HG02610 (cell line): Measurements from ENCODE around the gene NKAIN2.
"Not testable (repeated sequence)": the region's sequence is repeated elsewhere in the genome, so short reads cannot be mapped to it uniquely, and the experiment has no call there.

Experiments
- ATAC-seq: cut with Tn5 transposase; IDR thresholded peaks from one replicate; pipeline ENCODE4 v1.9.1; 2021; ENCODE audit warnings: mild to moderate bottlenecking, moderate library complexity; ENCODE audit not compliant: unreplicated experiment

The NKAIN2 gene

DNA sequence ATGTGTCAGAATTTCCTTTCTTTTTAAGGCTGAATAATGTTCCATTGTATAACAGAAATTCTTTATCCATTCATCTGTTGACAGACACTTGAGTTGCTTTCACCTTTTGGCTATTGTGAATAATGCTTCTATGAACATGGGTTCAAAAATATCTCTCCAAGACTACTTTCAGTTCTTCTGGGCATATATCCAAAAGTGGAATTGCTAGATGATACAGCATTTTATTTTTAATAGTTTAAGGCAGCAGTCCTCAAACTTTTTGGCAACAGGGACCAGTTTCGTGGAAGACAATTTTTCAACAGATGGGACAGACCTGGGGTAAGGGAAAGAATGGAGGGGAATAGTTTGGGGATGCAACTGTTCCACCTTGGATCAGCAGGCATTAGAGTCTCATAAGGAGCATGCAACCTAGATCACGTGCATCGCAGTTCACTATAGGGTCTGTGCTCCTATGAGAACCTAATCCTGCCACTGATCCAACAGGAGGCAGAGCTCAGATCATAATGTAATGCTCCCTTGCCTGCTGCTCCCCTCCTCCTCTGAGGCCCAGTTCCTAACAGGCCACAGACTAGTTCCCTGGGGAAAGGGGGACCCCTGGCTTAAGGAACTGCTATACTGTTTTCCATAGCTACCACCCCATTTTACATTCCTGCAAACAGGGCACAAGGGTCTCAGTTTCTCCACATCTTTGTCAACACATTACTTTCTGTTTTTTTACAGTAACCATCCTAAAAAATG, 918.6 kb downstream of the NKAIN2 start:
- no peak for ATAC-seq

DNA sequence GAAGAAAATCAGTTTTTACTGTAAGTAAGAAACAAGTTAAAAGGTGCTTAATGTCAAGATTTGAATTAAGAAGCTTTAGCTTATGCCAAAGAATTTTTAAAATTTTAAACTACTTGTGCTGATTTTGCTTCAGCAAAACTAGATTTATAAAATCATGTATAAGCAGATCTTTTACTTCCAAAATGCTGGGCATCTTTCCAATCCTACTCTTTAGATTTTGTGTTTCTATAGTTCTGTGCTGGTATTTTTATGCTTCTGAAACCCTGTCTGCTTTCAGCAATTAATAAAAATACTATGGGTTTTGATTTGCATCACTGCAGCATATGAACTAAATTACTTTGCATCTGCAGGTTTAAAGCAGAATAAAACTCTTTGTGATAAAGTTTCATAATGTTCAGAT, 920.0 kb downstream of the NKAIN2 start:
- ATAC-seq, result no peak

DNA sequence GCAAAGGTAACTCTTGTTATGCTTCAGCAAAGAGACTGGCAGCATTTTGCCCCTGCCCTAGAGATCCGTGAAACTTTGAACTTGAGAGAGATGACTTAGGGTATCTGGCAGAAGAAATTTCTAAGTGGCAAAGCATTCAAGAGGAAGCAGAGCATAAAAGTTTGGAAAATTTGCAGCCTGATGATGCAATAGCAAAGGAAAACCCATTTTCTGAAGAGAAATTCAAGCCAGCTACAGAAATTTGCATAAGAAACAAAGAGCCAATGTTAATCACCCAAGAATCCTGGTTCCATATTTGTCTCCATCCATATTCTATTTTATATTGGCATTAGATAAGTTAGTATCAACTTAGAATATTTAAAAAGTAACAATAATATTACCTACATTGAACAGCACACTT, 934.1 kb downstream of the NKAIN2 start:
- not testable (repeated sequence) for ATAC-seq

DNA sequence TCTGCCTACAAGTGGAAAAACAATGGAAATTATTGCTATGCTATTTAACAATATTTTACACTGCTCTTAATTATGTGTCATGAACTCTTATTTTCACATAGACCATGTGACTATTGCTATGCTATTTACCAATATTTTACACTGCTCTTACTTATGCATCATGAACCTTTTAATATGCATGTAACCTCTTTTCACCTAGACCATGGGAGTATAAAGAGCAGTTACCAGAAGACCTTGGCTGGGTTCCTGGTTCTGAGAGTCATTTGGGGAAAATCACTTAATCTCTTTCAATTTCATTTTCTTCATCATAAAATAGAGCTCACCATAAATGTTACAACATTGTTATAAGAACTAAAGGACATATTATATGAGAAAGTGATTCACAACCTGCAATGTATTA, 934.8 kb downstream of the NKAIN2 start:
- no peak for ATAC-seq

DNA sequence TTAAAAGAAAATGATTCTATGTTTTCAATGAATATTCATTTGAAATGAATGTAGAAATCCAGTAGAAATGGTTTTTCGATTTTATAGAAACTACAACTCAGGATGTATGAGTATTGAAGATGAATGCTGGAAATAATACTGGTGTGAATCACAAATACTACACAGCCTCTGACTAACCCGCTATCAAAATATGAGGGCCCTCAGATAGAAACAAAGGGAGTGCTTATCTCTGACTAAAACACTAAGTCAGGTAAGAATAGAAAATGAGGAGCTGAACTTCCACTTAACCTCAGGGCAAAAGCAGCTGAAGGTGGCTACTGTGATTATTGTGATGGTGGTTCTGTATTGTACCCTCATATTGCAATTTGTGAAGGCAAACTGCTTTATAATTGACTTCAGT, 937.7 kb downstream of the NKAIN2 start:
- ATAC-seq, result no peak

DNA sequence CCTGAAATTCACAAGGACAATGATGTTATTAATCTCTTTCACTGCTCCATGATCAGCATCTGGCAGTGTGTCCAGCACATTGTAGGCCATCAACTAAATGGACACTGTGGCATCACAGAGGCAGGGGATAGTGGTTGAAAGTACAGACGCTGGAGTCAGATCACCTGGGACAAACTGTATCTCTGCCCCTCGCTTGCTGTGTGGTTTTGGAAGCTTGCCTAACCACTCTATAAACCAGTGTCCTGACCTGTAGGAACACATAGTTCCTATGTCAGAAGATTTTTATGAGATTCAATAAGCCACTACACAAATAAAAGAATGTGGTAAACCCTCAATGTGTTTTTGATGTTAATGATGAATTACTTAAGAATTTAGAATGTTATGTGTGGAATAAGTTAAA, 939.3 kb downstream of the NKAIN2 start:
- no peak for ATAC-seq

DNA sequence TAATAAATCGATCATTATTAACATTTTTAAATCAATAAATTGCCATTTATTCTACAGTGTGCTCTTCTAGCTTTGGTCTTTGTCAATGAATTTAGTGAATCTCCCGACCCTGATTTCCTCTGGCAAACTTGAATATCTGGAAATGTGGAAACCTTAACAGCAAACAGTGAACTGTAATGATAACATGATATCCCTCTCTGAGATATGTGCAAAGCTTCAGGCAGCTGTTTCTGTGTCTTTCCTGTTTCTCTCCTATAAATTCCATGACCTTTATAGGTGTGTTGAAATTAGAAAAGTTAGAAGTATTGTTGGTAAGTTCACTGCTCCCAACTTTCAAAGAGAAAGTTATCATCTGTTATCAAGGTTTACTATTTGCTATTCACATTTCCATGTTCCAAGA, 939.8 kb downstream of the NKAIN2 start:
- no peak for ATAC-seq

DNA sequence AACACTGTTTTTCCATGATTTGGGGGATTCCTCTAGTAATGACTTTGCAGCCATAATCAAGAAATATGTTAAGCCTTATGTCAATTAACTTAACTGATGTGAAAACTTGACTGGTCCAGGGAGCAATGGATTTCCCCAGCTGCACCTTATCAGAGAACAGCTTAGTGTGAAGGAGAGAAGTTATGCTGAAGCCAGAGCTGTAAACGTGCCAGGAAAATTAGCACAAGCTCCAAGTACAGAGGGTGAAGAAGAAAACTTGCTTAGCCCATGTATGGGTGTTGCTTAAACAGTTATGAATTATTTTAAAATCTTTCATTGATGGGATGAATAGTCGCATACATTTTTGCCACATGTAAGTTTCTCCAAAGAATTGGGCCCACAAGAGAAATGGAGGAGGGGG, 943.7 kb downstream of the NKAIN2 start:
- ATAC-seq, result no peak

DNA sequence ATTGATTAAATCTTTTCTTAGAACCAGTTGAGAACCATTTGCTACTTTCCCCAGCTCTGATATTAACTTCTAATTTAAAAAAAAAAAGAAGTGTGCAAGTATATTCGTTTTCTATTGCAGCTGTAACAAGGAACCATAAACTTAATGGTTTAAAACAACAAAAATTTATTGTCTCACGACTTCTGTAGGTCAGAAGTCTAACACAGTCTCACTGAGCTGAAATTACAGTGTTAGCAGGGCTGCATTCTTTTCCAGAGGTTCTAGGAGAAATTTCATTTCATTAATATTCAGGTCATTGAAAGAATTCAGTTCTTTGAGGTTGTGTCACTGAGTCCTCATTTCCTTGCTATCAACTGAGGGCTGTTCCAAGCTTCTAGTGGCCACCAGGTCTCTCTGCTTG, 945.1 kb downstream of the NKAIN2 start:
- no peak for ATAC-seq

DNA sequence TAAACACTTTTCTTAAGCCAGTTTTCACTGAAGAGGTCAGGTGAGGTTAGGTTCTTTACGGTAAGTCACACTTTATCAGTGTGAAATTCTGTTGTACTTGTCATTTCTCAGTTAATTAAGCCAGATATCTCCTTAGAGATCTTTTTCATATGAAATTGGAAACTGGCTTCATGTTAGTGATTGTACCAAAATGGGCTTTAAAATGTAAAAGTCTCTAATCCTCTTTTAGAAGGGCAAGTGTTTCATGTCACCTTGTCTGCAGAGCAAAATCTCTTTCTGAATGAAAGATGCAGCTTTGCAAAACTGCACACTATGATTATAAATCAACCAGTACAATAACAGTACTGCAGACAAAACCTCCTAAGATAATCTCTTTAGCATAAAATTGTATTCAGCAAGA, 949.3 kb downstream of the NKAIN2 start:
- no peak for ATAC-seq

DNA sequence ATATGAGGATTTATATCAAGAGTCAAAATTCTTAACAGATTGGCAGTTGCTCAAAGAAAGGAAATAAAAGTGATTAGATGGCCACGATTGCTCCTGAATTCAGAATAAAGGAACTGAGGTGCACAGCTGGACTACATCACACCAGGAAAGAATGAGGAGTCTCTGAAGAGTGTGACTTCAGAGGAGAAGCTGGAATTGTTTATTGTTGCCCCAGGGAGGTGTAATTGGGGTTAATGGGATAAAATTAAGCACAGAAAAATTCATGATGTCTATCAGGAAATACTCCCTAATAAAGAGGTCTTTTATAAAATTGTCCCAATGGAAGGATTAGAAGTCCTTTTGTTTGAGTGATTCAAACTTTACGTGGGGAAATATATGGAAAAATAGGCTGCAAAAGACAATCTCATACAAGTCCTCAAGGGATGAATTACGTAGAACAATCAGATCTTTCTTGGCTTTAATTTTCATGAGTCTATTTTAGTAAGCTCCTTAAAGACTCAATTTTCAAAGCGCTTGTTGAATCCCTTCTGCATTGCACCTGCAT, 950.0 kb downstream of the NKAIN2 start:
- ATAC-seq, result no peak

DNA sequence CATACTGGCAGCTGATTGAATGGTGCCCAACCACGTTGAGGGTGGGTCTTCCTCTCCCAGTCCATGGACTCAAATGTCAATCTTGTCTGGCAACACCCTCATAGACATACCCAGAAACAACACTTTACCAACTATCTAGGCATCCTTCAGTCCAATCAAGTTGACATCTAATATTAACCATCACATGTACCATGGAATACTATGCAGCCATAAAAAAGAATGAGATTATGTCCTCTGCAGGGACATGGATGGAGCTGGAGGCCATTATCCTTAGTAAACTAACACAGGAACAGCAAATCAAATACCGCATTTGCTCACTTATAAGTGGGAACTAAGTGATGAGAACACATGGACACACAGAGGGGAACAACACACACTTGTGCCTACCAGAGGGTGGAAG, 951.7 kb downstream of the NKAIN2 start:
- ATAC-seq, result no peak

DNA sequence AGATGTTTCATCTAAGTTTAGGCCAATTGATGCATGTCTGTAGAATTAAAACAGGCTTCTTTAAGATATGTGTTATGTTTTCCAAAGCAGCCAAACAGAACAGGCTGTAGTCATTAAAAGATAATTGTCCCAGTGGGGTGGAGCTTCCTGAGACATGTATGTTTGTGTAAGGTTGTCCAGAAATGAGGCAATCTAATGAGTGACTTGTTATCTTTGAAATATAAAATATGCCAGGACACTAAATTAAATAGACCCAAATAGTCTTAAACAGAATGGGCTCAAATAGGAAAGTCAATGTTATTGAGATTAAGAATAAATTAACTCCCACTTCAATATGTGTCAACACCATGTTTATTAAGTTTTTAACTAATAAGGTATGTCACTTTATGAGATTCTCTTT, 953.9 kb downstream of the NKAIN2 start:
- no peak for ATAC-seq

DNA sequence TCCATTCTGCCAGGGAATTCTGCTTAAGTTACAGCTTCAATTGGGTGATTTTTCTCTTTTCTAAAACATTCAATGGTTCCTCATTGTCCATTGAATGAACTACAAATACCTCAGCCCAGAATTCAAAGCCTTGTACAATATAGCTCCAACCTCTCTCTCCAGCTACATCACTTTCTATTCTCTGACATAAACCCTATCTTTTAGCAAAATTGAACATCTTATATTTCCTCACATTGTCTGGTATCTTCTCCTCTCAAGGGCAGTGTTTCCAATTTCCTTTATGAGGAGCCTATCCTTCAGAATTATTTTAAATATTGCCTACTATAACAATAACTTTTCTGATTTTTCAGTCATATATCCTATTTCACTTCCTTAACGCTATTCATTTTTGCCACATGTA, 955.0 kb downstream of the NKAIN2 start:
- ATAC-seq, result no peak

DNA sequence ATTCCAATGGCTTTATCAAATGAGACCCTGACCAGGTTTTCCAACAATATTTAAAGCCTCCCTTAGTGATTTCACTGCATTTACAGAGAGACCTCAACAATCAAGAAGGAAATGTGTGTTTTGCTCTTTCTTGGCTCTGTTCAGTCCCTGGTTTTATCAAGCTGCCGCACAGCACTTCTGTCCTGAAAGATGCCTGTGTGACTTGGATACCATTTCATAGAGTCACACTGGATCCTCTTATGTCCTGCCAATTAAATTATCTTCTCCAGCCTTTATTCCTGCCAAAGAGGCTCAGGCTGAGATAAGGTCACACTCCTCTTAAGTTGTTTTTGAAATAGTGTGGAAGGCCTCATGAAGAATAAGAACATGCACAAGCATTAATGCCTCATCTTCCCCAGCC, 961.6 kb downstream of the NKAIN2 start:
- no peak for ATAC-seq

DNA sequence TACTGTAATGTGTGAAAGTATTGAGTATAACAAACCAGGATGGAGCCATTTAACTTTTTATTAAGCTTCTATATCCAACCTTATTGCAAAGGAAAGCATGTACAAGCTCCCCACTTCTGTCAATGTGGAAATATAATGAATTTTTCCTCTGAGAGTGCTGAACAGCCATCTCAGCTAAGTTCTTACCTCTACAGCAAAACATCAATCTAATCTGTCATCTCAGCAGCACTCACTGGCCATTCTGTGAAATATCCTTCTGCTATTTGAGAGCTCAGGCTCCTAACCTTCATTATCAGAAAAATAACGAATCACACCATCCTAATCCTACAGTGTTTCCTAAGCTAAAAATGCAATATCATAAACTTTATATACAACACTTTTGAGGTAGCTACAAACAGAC, 964.6 kb downstream of the NKAIN2 start:
- no peak for ATAC-seq

DNA sequence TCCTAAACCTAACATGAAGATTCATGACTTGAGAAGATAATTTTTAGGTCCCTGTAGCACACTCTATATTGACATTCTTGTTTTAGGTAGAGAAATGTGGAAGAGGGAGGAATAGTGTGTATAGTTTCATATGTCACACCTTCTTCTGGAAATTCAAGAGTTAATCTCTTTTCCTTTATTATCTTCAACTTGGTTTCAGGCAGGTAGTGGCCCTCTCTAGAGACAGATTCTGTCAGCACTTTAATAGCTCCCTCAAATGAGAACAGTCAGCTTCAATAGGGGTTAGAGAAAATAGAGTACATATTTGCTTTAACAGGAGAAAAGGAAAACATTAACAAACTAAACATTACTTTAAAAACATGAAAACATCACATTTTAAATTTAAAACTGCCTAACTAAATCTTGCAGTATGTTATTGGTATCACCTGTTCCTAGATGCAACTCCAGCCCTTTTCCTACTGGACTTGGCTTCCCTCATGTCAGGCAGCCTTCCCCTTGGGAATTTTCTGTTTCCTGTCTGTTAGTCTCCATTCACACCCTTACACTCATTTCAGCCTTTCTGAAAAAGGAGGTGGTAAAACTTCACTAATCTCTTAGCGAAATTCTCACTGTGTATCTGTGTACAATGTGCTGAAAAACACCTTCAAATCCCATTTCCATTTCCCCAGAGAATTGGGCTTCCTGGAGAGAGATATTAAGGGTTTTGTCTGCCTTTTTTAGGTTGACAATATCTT, 966.3 kb downstream of the NKAIN2 start:
- ATAC-seq, result no peak

DNA sequence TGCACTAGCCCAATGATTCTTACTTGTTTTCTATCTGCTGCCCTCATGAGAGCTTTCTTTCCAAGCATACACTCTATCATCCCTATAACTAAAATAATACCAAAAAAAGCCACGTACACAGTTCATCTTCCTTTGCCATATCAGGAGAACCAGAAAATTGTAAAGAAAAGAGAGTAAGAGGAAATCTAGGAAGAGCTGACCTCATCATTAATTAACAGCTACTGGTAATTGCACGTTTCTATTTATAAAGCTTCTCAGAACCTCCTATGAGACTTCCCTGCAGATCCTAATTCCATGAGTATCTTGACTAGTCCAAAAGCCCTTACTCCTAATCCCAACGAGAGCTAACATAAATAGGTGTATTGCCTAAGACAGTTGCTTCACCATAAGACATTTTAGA, 967.1 kb downstream of the NKAIN2 start:
- no peak for ATAC-seq

DNA sequence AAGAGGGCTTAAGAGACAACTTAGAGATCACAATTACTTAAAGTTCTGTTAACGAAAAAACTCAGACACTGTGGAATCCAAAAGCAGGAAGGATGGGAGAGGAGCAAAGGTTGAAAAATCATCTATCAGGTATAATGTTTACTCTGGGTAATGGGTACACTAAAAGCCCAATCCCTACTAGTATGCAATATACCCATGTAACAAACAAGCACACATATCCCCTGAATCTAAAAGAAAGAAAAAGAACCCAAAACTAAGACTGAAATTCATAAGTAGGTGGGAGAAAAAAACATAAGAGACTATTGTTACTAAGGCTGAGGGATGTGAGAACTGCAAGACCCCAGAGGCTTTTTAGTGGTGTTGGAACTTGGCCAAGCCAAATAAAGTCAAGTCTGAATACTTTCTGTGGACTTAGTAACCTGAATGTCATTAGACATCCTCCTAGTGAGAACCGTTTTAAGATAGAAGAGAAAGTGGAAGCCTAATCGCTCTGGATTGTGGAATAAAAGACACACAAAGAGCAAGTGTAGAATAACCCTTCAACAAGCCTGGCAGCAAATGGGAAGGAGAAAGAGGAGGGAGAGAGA, 969.2 kb downstream of the NKAIN2 start:
- no peak for ATAC-seq

DNA sequence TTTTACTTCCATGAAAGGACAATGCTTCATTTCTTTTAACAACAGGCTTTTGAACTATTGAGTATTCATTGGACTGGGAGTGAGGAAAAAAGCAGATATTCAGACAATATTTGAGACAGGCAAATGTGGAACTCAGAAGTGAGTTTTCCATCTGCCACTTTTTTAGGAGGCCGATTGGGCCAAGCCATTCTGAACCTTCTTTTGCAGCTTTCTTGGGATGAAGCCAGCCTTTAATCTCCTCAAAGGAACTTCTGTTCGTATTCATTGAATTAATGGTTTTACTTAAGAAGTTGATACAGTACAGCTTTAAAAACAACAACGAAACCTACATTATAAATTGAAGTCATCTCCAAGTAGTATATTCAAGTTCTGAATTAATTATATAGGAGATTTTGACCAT, 971.5 kb downstream of the NKAIN2 start:
- ATAC-seq, result no peak

DNA sequence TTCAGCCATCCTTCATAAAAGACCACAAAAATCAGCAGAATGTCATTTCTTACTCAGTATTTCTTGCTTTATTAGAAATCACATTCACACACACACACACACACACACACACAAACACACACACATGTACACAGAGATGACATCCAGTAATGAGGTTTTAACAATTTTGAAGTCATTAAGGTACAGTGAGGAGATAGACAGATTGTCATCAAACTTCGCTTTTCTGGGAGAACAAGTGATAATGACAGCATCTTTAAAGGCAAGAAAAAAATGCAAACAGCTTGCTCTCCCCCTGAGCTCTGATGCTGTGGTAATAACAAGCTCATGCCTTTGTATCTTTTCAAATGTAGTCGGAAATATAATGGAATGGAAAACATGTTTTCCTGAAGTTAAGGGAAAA, 974.2 kb downstream of the NKAIN2 start:
- no peak for ATAC-seq

DNA sequence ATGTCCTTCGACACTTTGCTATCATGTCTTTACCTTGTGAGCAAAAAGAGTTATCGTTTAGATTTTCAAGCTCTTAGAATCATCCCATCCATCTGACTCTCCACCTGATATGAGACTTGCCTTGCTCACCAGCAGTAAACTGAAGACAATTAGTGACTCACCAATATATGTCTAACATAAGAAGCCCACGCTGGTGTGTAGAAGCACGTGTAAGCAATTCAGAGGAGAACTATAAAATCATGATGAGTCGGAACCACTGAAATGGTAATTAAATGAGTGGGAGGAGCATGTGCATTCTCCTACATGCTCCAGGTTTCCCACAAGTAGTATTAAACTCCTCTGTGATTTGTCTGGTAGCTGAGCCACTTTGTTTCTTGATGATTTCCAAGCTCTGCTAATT, 977.0 kb downstream of the NKAIN2 start:
- ATAC-seq, result no peak
